Measurements from ENCODE around the gene PXMP4.

The PXMP4 gene

GRCh38 chr20:33653218-33653899, 66.8 kb downstream of the PXMP4 start:
- DNase-seq = peak; percentile 52

Data from fibroblast of skin of abdomen (primary cell).